Measurements from ENCODE around the gene CLCN7. TPM values are rescaled to one million over a fixed set of nuclear protein-coding genes. Genes with fewer than 3 reads are reported as not detected.
"Not testable (repeated sequence)": the region's sequence is repeated elsewhere in the genome, so short reads cannot be mapped to it uniquely, and the experiment has no call there.

The CLCN7 gene
- total and polyA plus RNA-seq, 2 of the 4 experiments (the other 2 are of a cell fraction): 10.8 to 45.2 TPM

DNA sequence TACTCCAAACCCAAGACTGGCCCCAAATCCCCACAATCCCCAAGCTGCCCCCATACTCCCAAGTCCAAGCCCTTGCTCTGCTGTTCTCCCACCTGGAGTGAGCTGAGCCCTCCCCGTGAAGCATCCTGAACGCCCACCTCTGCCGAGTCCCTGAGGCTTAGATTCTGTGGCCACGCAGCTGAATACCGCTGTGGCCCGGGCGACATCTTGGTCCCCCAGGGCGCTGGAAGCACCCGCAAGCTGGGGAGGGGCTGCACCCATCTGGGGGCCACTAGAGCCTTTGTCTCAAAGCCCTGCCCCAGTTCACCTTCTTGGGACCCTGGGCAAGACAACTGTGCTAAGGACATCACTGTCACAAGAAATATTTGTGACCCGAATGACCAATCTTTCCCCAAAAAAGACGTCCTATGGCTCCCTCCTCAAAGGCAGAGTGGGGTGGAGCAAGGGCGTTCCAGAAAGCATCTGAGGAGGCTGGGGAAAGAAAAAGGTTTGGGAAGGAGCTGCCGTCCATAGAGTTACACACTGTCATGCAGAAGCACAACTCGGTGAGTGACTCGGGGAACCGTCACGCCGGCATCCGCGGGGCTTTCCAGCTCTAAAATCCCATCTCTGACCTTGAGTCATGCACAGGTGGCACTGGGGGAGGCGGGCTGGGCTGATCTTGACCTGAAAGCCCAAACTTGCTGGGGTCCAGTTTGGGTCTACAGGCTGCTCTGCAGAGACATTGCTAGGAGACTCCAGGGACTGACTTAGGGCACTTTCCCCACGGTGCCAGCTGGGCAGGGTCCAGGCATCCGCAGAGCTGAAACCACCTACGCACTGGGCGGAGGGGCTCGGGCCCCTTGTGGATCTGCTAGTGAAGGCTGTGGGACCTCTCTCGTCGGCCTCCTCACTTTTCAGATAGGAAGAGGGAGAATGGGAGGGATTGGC, 7.3 kb upstream of the CLCN7 start (continued):
- TF ChIP-seq, protein P1, sequence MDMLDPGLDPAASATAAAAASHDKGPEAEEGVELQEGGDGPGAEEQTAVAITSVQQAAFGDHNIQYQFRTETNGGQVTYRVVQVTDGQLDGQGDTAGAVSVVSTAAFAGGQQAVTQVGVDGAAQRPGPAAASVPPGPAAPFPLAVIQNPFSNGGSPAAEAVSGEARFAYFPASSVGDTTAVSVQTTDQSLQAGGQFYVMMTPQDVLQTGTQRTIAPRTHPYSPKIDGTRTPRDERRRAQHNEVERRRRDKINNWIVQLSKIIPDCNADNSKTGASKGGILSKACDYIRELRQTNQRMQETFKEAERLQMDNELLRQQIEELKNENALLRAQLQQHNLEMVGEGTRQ (IDR thresholded peaks at IDR 0.05; ENCODE audit: low read depth, low read length): no peak

DNA sequence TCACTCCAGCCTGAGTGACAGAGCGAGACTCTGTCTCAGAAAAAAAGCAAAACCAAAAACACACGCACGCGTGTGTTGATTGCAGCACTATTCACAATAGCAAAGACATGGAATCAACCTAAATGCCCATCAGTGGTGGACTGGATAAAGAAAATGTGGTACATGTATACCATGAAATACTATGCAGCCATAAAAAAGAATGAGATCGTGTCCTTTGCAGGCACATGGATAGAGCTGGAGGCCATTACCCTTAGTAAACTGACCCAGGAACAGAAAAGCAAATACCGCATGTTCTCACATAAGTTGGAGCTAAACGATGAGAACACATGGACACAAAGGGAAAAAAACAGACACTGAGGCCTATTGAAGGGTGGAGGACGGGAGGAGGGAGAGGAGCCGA, 4.1 kb upstream of the CLCN7 start:
- H2BK15ac ChIP-seq (ENCODE audit: low read depth, low read length); H3K4me2 ChIP-seq (ENCODE audit: low read depth, low read length); H3K4me3 ChIP-seq (ENCODE audit: insufficient read depth, low read depth, low read length); dilution Hi-C loops (cut with HindIII; ENCODE audit: low sequenced_read_pairs, unreplicated experiment); H3K27ac ChIP-seq (ENCODE audit: insufficient read depth, low read length); H2BK120ac ChIP-seq (ENCODE audit: low read depth, low read length); H3K18ac ChIP-seq (ENCODE audit: low read depth, low read length); H3K9me3 ChIP-seq (ENCODE audit: control insufficient read depth, insufficient read depth, low read length); H2AK9ac ChIP-seq (replicated peaks; ENCODE audit: low read depth, low read length, poor library complexity); H4K91ac ChIP-seq (ENCODE audit: insufficient read depth, low read depth, low read length); POLR2A ChIA-PET (ENCODE audit: unreplicated experiment); in situ Hi-C loops (cut with MboI; ENCODE audit: low sequenced_read_pairs); H4K20me1 ChIP-seq (ENCODE audit: insufficient read depth, low read length); H3K23ac ChIP-seq (ENCODE audit: low read depth, low read length); H3K36me3 ChIP-seq (ENCODE audit: control insufficient read depth, insufficient read depth, low read length); ATAC-seq (ENCODE audit: low read depth); H3K9me1 ChIP-seq (ENCODE audit: insufficient read depth, low read length); H2AFZ ChIP-seq (replicated peaks; ENCODE audit: low read length, poor library complexity); H3K4ac ChIP-seq (ENCODE audit: low read depth, low read length); H4K5ac ChIP-seq (ENCODE audit: low read depth, low read length); H3K4me1 ChIP-seq (ENCODE audit: control insufficient read depth, insufficient read depth, low read length); BruUV-seq (replicated peaks); H3K27me3 ChIP-seq (ENCODE audit: control insufficient read depth, insufficient read depth, low read length); H3K56ac ChIP-seq (ENCODE audit: extremely low read depth, insufficient read depth, low read length); H4K8ac ChIP-seq (ENCODE audit: low read depth in 2 of 2, low read length in 2 of 2); H3K14ac ChIP-seq (replicated peaks; ENCODE audit: low read depth, low read length); H2BK5ac ChIP-seq (ENCODE audit: low read depth, low read length, poor library complexity, severe bottlenecking); H2BK20ac ChIP-seq (ENCODE audit: low read depth, low read length); H2AK5ac ChIP-seq (ENCODE audit: low read depth, low read length); H3K9ac ChIP-seq (ENCODE audit: low read depth, low read length); DNase-seq; CTCF ChIA-PET: not testable (repeated sequence)
- H3K79me1 ChIP-seq (ENCODE audit: low read depth in 1 of 2, low read length in 2 of 2): peaks cover 10 to 13% of the 10 kb centered on the region in 2 experiments
- 85% methylated on average over 4 of the region's 9 CpGs; no CpG with 5 or more reads in 1 of the 2 experiments for WGBS, 2 experiments (ENCODE audit: extremely low coverage in 2 of 2, insufficient read length in 1 of 2)
- intact Hi-C loops (cut with micrococcal nuclease): loop anchor here (10.0 kb wide), 1 partner anchor 54 kb away; the partner anchor contains the start of gene UQCC4

All from IMR-90 (cell line).